ENCODE measurements around the gene CTAGE9. TPM values are rescaled to one million over a fixed set of nuclear protein-coding genes. Genes with fewer than 3 reads are reported as not detected.
"Not testable (repeated sequence)": the region's sequence is repeated elsewhere in the genome, so short reads cannot be mapped to it uniquely, and the experiment has no call there.

Gene CTAGE9
- total RNA-seq, 3 donors from 2014 or later, result not detected

DNA sequence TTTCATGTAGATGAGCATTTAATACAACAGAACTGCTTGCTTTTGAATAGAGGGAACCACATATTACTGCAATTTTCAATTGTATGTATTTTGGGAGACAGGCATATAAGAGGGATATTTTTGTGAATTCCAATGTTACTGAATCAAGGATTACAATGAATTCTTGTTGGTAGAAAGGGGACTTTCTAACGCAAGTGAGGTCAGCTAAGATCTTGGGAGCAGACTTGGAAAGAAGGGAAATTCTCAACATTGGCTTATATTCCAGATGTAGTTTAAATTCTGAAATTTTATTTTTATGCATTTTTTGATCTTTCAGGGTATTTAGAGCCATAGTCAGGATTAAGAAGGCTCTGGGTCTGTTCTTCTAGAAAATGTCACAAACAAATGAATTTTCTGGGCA is 43.3 kb upstream of the CTAGE9 start:
- Histone ChIP-seq H3K4me1 (ENCODE audit: low read depth) (no peaks in the 10 kb centered on the region), H3K4me3 (no peak overlapping the region), H3K9me3 (no peaks in the 10 kb centered on the region), H3K36me3 (ENCODE audit: low read depth) (no peaks in the 10 kb centered on the region)
- intact Hi-C loops (cut with DNase I, micrococcal nuclease), result no loop called here
- ATAC-seq (no peak), DNase-seq (no peak)
- no peak for TF ChIP-seq CTCF (IDR thresholded peaks at IDR 0.05)

- intact Hi-C loops (cut with DNase I, micrococcal nuclease); H3K4me1 ChIP-seq (ENCODE audit: low read depth); H3K9me3 ChIP-seq; ATAC-seq; H3K4me3 ChIP-seq; H3K36me3 ChIP-seq (ENCODE audit: low read depth); DNase-seq: not testable (repeated sequence)
These were observed 40.3 kb upstream of the CTAGE9 start for GRCh38 chr6:131751012-131751715.

DNA sequence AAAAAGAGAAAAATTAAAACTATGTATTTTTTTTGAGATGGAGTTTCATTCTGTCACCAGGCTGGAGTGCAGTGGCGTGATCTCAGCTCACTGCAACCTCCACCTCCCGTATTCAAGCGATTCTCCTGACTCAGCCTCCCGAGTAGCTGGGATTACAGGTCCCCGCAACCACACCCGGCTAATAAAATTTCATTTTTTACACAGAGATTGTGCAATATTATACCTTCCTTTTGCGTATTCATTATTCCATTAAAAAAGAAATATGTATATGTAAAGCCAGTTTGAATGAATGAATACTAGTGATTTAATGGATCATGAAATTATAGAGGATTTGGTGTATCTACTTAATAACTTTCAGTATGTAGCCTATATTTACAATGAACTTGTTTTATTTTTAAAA is 38.2 kb upstream of the CTAGE9 start:
- no peak for TF ChIP-seq CTCF (IDR thresholded peaks at IDR 0.05)
- no peaks in the 10 kb centered on the region for H3K9me3 ChIP-seq
- intact Hi-C loops (cut with DNase I, micrococcal nuclease), result no loop called here

DNA sequence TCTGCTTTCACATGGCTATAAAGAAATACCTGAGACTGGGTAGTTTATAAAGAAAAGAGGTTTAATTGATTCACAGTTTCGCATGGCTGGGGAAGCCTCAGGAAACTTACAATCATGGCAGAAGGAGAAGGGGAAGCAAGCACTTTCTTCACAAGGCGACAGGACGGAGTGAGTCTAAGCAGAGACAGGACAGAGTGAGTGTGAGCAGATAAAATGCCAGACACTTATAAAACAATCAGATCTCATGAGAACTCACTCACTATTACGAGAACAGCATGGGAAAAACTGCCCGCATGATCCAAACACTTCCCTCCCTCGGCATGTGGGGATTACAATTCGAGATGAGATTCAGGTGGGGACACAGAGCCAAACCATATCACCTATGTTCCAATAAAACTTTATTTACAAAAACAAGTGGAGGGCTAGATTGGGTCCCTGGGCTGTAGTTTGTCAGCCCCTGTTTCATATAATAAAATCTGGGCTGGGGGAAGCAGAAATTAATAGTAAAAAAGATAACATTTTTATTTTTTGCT is 37.1 kb upstream of the CTAGE9 start:
- ATAC-seq, result no peak
- Histone ChIP-seq H3K4me3 (no peak overlapping the region), H3K9me3 (no peaks in the 10 kb centered on the region), H3K4me1 (ENCODE audit: low read depth) (no peaks in the 10 kb centered on the region), H3K36me3 (ENCODE audit: low read depth) (no peaks in the 10 kb centered on the region)
- intact Hi-C loops (cut with DNase I, micrococcal nuclease), result no loop called here
- DNase-seq, result no peak
- TF ChIP-seq CTCF (IDR thresholded peaks at IDR 0.05), result no peak

More for the DNA sequence above, 38.2 kb upstream of the CTAGE9 start:
- H3K4me1 ChIP-seq (ENCODE audit: low read depth), result no peaks in the 10 kb centered on the region
- DNase-seq (no peak), ATAC-seq (no peak)
- no peaks in the 10 kb centered on the region for H3K36me3 ChIP-seq (ENCODE audit: low read depth)
- no peak overlapping the region for H3K4me3 ChIP-seq

DNA sequence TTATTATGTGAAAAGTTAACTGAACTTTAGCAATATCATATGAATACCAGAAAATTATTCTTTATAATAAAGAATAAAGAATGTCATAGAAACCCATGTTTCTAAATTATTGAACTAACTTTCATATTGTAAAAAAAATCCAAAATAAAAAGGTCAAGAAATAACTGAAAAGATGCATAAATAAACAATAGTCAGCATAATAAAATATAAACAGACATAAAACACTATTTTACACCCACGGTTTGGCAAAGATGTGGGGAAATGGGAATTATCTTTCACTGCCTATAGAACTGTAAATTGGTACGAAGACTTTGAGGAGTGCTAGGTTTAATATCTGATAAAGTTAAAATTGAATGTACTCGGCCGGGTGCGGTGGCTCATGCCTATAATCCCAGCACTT is 34.7 kb upstream of the CTAGE9 start:
- no peak for TF ChIP-seq CTCF (IDR thresholded peaks at IDR 0.05)
- Histone ChIP-seq H3K9me3 (no peaks in the 10 kb centered on the region), H3K4me1 (ENCODE audit: low read depth) (no peaks in the 10 kb centered on the region), H3K36me3 (ENCODE audit: low read depth) (no peaks in the 10 kb centered on the region), H3K4me3 (no peak overlapping the region)
- ATAC-seq (no peak), DNase-seq (no peak)
- intact Hi-C loops (cut with DNase I, micrococcal nuclease), result no loop called here

GRCh38 chr6:131744432-131745287 is 33.8 kb upstream of the CTAGE9 start:
- ATAC-seq (no peak), DNase-seq (no peak)
- no peaks in the 10 kb centered on the region for H3K9me3 ChIP-seq
- no peak for TF ChIP-seq CTCF (IDR thresholded peaks at IDR 0.05)
- H3K4me1 ChIP-seq (ENCODE audit: low read depth), result no peaks in the 10 kb centered on the region
- no peak overlapping the region for H3K4me3 ChIP-seq
- intact Hi-C loops (cut with DNase I, micrococcal nuclease), result no loop called here
- H3K36me3 ChIP-seq (ENCODE audit: low read depth), result no peaks in the 10 kb centered on the region

Data from mucosa of descending colon (tissue), 3 donors.